Trophoblast cell (in vitro differentiated cells and primary cell): ENCODE results near the gene CTCF.

Experiments used
- DNase-seq, 2 donors: peaks; one replicate each; pipeline ENCODE4 v3.0.0-alpha.2; 2016
- H2AFZ ChIP-seq: 2 replicates; pipeline ENCODE4 v1.6.1; 2013; ENCODE audit warnings: low read length, moderate library complexity, mild to moderate bottlenecking; ENCODE audit not compliant: insufficient read depth, poor library complexity
- H2AK5ac ChIP-seq: 2 replicates; pipeline ENCODE4 v1.6.1; 2013; ENCODE audit warnings: mild to moderate bottlenecking, low read length
- H2BK120ac ChIP-seq: 2 replicates; pipeline ENCODE4 v1.6.1; 2013; ENCODE audit warnings: low read length, mild to moderate bottlenecking, moderate library complexity; ENCODE audit not compliant: insufficient read depth, poor library complexity
- H2BK12ac ChIP-seq: 2 replicates; pipeline ENCODE4 v1.6.1; 2013; ENCODE audit warnings: mild to moderate bottlenecking, low read length, moderate library complexity
- H2BK5ac ChIP-seq: 2 replicates; pipeline ENCODE4 v1.6.1; 2013; ENCODE audit warnings: low read length, low read depth, moderate library complexity, mild to moderate bottlenecking; ENCODE audit not compliant: poor library complexity
- H3K14ac ChIP-seq: 2 replicates; pipeline ENCODE4 v1.6.1; 2013; ENCODE audit warnings: mild to moderate bottlenecking, low read length
- H3K18ac ChIP-seq: 2 replicates; pipeline ENCODE4 v1.6.1; 2013; ENCODE audit warnings: mild to moderate bottlenecking, low read length
- H3K23ac ChIP-seq: 2 replicates; pipeline ENCODE4 v1.6.1; 2013; ENCODE audit warnings: low read length
- H3K27ac ChIP-seq: 2 replicates; pipeline ENCODE4 v1.5.1; 2013; ENCODE audit warnings: low read depth, mild to moderate bottlenecking, inconsistent platforms, low read length, moderate library complexity
- H3K27me3 ChIP-seq: 2 replicates; pipeline ENCODE4 v1.6.1; 2013; ENCODE audit warnings: inconsistent platforms, mild to moderate bottlenecking, low read length, moderate library complexity; ENCODE audit not compliant: insufficient read depth
- H3K36me3 ChIP-seq, 2 experiments: 1 replicate in 1 of 2; 2 replicates in 1 of 2; pipeline ENCODE4 v1.6.1; 2013; ENCODE audit warnings: low read length in 2 of 2, mild to moderate bottlenecking in 2 of 2, moderate library complexity in 1 of 2; ENCODE audit not compliant: insufficient read depth in 2 of 2, control insufficient read depth in 1 of 2
- H3K4ac ChIP-seq: 2 replicates; pipeline ENCODE4 v1.6.1; 2013; ENCODE audit warnings: low read depth, mild to moderate bottlenecking, low read length, moderate library complexity
- H3K4me1 ChIP-seq, 2 experiments: 1 replicate in 1 of 2; 2 replicates in 1 of 2; pipeline ENCODE4 v1.6.1; 2013; ENCODE audit warnings: low read length in 2 of 2, mild to moderate bottlenecking in 2 of 2, moderate library complexity in 1 of 2; ENCODE audit not compliant: insufficient read depth in 2 of 2, control insufficient read depth in 1 of 2
- H3K4me2 ChIP-seq: 2 replicates; pipeline ENCODE4 v1.6.1; 2013; ENCODE audit warnings: inconsistent platforms, mild to moderate bottlenecking, low read length, moderate library complexity
- H3K4me3 ChIP-seq: 2 replicates; pipeline ENCODE4 v1.5.1; 2013; ENCODE audit warnings: mild to moderate bottlenecking, low read depth, low read length, inconsistent platforms
- H3K79me1 ChIP-seq: one replicate; pipeline ENCODE4 v1.6.1; 2013; ENCODE audit warnings: low read length
- H3K79me2 ChIP-seq: 2 replicates; pipeline ENCODE4 v1.6.1; 2013; ENCODE audit warnings: low read length, mild to moderate bottlenecking; ENCODE audit not compliant: control insufficient read depth, insufficient read depth, poor library complexity
- H3K9ac ChIP-seq: 2 replicates; pipeline ENCODE4 v1.6.1; 2013; ENCODE audit warnings: mild to moderate bottlenecking, low read length
- H3K9me3 ChIP-seq: 2 replicates; pipeline ENCODE4 v1.6.1; 2013; ENCODE audit warnings: low read depth, mild to moderate bottlenecking, control low read depth, inconsistent platforms, low read length; ENCODE audit not compliant: insufficient read depth
- H4K12ac ChIP-seq: 2 replicates; pipeline ENCODE4 v1.6.1; 2013; ENCODE audit warnings: low read depth, mild to moderate bottlenecking, low read length, moderate library complexity
- H4K8ac ChIP-seq: 2 replicates; pipeline ENCODE4 v1.6.1; 2013; ENCODE audit warnings: low read depth, mild to moderate bottlenecking, low read length, moderate library complexity
- H4K91ac ChIP-seq: one replicate; pipeline ENCODE4 v1.6.1; 2013; ENCODE audit warnings: low read depth, mild to moderate bottlenecking, low read length, moderate library complexity
- WGBS: extraction: QIAGEN DNeasy Blood & Tissue Kit; methylation state at CpG from one replicate; pipeline ENCODE4 v1.1.7; 2013; ENCODE audit warnings: missing lambda C conversion rate; ENCODE audit not compliant: insufficient read length, insufficient coverage; ENCODE audit errors: extremely low coverage; 5-methylcytosine and 5-hydroxymethylcytosine counted together

The CTCF gene

GRCh38 chr16:67551972-67552371, 10.4 kb upstream of the CTCF start:
- no peak overlapping the region for H3K27ac ChIP-seq
- H4K12ac ChIP-seq = no peak overlapping the region
- no peak overlapping the region for H3K4me2 ChIP-seq
- no peak overlapping the region for H4K91ac ChIP-seq
- no peak overlapping the region for H3K23ac ChIP-seq
- H3K18ac ChIP-seq = no peak overlapping the region
- no peak overlapping the region for H3K4ac ChIP-seq
- no peaks in the 10 kb centered on the region for H3K4me1 ChIP-seq
- H3K79me2 ChIP-seq = no peaks in the 10 kb centered on the region
- H2BK12ac ChIP-seq = no peak overlapping the region
- H3K9ac ChIP-seq = no peak overlapping the region
- H3K9me3 ChIP-seq = no peaks in the 10 kb centered on the region
- no peak for DNase-seq
- no peak overlapping the region for H3K14ac ChIP-seq
- no peaks in the 10 kb centered on the region for H3K27me3 ChIP-seq
- no CpG with 5 or more reads among the region's 2 CpGs for WGBS
- H3K4me3 ChIP-seq = no peak overlapping the region
- no peaks in the 10 kb centered on the region for H3K79me1 ChIP-seq
- no peak overlapping the region for H2AFZ ChIP-seq
- no peak overlapping the region for H2AK5ac ChIP-seq
- no peak overlapping the region for H4K8ac ChIP-seq
- peaks cover 19 to 20% of the 10 kb centered on the region in 2 experiments for H3K36me3 ChIP-seq
- no peak overlapping the region for H2BK120ac ChIP-seq
- H2BK5ac ChIP-seq = no peak overlapping the region

GRCh38 chr16:67552476-67552875, 9.8 kb upstream of the CTCF start:
- Histone ChIP-seq H3K4ac (no peak overlapping the region), H3K27ac (no peak overlapping the region), H4K8ac (no peak overlapping the region), H3K9ac (no peak overlapping the region), H2AFZ (no peak overlapping the region), H2BK120ac (no peak overlapping the region), H3K4me3 (no peak overlapping the region), H2BK5ac (no peak overlapping the region), H2BK12ac (no peak overlapping the region), H3K14ac (no peak overlapping the region), H3K23ac (no peak overlapping the region), H3K79me1 (no peaks in the 10 kb centered on the region), H4K91ac (no peak overlapping the region), H3K36me3 (peaks cover 14% of the 10 kb centered on the region in 2 experiments), H3K4me1 (no peaks in the 10 kb centered on the region), H3K27me3 (no peaks in the 10 kb centered on the region), H4K12ac (no peak overlapping the region), H3K18ac (no peak overlapping the region), H2AK5ac (no peak overlapping the region), H3K4me2 (no peak overlapping the region), H3K9me3 (no peaks in the 10 kb centered on the region), H3K79me2 (no peaks in the 10 kb centered on the region)
- DNase-seq = no peak
- no CpG with 5 or more reads among the region's 4 CpGs for whole genome bisulfite sequencing

- Histone ChIP-seq H2BK120ac (no peak overlapping the region), H3K27ac (no peak overlapping the region), H3K4me3 (no peak overlapping the region), H2AFZ (no peak overlapping the region), H3K9ac (no peak overlapping the region), H3K14ac (no peak overlapping the region), H3K79me2 (no peaks in the 10 kb centered on the region), H4K12ac (no peak overlapping the region), H3K4me1 (no peaks in the 10 kb centered on the region), H4K8ac (no peak overlapping the region), H3K4ac (no peak overlapping the region), H3K9me3 (no peaks in the 10 kb centered on the region), H3K18ac (no peak overlapping the region), H3K79me1 (no peaks in the 10 kb centered on the region), H3K4me2 (no peak overlapping the region), H2AK5ac (no peak overlapping the region), H2BK5ac (no peak overlapping the region), H4K91ac (no peak overlapping the region), H2BK12ac (no peak overlapping the region), H3K27me3 (no peaks in the 10 kb centered on the region), H3K23ac (no peak overlapping the region), H3K36me3 (no peaks in the 10 kb centered on the region)
- WGBS = no CpG with 5 or more reads among the region's 3 CpGs
- no peak for DNase-seq
These were observed 6.5 kb upstream of the CTCF start for GRCh38 chr16:67555795-67556212.

- Histone ChIP-seq H3K14ac (no peak overlapping the region), H3K79me1 (peaks cover 13% of the 10 kb centered on the region), H3K36me3 (no peaks in the 10 kb centered on the region), H3K27ac (no peak overlapping the region), H2AK5ac (no peak overlapping the region), H3K4ac (no peak overlapping the region), H3K79me2 (peaks cover 10% of the 10 kb centered on the region), H3K4me1 (peaks cover 0 to 3% of the 10 kb centered on the region in 2 experiments), H4K91ac (no peak overlapping the region), H3K27me3 (no peaks in the 10 kb centered on the region), H2BK120ac (no peak overlapping the region), H3K23ac (no peak overlapping the region), H2BK12ac (no peak overlapping the region), H3K9ac (no peak overlapping the region), H4K8ac (no peak overlapping the region), H3K4me2 (no peak overlapping the region), H2BK5ac (no peak overlapping the region), H3K4me3 (no peak overlapping the region), H2AFZ (no peak overlapping the region), H4K12ac (no peak overlapping the region), H3K18ac (no peak overlapping the region), H3K9me3 (no peaks in the 10 kb centered on the region)
- no CpG with 5 or more reads among the region's 1 CpG for WGBS
- no peak for DNase-seq
These were observed 3.5 kb upstream of the CTCF start for GRCh38 chr16:67558859-67559258.
